GM21367 (cell line): ENCODE measurements around the gene OR14C36.
"Not testable (repeated sequence)": the region's sequence is repeated elsewhere in the genome, so short reads cannot be mapped to it uniquely, and the experiment has no call there.

ENCODE experiments used
- ATAC-seq: cut with Tn5 transposase; IDR thresholded peaks from one replicate; pipeline ENCODE4 v1.9.1; 2021; ENCODE audit not compliant: unreplicated experiment

The OR14C36 gene

GRCh38 chr1:248348475-248348874 is at the start of gene OR14C36:
TSS of gene OR14C36 (plus strand) at chr1:248348775. CDS start at chr1:248348775, 0 bp downstream.
- ATAC-seq: no peak

DNA sequence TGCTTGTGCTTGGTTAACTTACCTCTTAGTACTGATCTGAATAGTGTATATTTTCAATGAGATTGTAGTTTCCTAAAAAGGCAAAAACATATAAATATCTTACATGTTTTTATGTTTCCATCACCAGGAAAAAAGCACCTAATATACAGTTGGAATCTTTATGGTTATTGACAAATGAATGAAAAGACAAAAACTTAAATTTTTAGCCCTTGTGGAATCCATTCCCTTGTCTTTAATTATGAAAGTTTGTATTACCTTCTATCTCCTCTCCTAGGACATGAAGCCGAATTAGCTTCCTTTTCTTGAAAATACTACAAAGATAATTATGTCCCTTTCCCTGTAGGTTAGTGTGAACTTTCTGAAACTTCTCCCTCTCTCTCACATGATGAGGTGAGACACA is 45.3 kb upstream of the OR14C36 start, which contains the start of gene OR2T12:
Gene OR2T12 (minus strand): TSS at position 101 of the 400 bp plus-strand sequence. CDS start 7,846 bp downstream, outside the sequence.
- no peak for ATAC-seq

- ATAC-seq: not testable (repeated sequence)
Measured at GRCh38 chr1:248305672-248306071, 42.9 kb upstream of the OR14C36 start.

- ATAC-seq: no peak
Measured at GRCh38 chr1:248306103-248306502, 42.5 kb upstream of the OR14C36 start.

DNA sequence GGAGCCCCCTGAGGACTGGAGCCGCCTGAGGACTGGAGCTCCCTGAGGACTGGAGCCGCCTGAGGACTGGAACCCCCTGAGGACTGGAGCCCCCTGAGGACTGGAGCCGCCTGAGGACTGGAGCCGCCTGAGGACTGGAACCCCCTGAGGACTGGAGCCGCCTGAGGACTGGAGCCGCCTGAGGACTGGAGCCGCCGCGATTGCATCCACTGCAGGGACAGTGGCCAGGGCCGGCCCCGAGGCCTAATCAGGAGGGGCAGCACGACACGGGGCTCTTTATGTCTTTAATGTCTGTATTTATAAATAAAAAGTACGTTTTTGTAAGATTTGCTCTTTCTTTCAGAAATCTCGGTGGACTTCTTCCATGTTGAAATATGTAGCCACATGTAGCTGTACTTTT is 41.8 kb upstream of the OR14C36 start:
- ATAC-seq: not testable (repeated sequence)

GRCh38 chr1:248316796-248317195 is 31.8 kb upstream of the OR14C36 start:
- no peak for ATAC-seq

DNA sequence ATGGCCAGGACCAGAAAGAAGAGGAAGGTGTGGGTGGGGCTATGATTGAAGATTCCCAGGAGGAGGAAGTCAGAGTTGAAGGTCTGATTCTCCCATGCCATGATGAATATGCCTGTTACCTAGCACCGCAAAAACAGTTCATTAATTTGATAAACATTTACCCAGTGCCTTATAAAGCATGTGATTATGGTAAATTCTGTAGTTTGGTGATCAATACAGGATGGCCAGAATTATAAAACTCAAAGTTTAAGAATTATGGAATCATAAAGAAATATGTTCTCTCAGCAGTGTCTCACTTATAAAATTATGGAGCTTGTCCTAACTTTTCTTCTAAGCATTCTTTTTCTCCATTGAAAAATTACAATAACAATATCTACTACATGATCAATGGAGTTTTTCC is 24.1 kb upstream of the OR14C36 start, which contains the start of gene OR2M7:
Gene OR2M7 (minus strand): TSS at position 101 of the 400 bp plus-strand sequence. CDS start 0 bp downstream, at position 101.
- no peak for ATAC-seq

GRCh38 chr1:248343451-248343850 is 5.1 kb upstream of the OR14C36 start:
- no peak for ATAC-seq

DNA sequence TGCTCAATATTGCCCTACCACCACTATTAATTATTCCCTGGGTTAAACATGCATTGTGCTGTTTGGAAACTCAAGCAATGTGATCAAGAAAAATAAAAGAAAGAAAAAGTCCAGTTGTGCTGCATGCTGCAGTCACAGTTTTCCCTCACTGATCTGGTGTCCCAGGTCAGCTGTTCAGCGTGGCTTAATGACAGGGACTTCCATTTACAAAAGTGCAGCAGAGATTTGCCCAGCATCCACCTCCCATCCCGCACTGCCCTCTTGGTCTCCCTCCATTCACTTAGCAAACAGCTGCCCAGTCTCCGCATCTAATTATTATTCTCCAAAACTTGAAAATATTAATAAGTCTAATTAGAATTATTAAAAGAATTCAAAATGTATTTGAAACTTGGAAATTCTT is 10.8 kb downstream of the OR14C36 start:
- no peak for ATAC-seq

DNA sequence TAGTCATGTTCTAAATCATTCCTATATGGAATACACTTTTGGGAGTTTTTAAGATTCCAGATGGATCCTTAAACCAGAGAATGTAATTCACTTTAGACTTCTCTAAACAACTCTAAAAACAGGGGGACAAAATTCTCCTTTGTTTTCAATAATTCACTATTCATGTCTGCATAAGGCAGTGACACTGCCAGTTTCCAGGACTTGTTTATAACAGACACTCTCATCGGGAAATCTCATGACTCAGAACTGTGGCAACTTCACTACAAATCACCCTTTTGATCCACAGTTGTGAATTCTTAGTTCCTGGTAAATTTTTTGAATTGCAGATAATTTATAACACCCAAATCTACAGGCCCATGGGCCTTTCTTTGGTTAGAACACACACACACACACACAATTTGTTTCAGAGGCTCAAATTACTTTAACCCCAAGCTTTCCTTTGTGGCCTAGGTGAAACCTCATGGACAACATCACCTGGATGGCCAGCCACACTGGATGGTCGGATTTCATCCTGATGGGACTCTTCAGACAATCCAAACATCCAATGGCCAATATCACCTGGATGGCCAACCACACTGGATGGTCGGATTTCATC is 12.6 kb downstream of the OR14C36 start, which contains the start of gene OR2T4:
Gene OR2T4 (plus strand): TSS at position 545 of the 595 bp plus-strand sequence. CDS start 0 bp downstream, at position 545.
- ATAC-seq: no peak

GRCh38 chr1:248366609-248367008 is 18.0 kb downstream of the OR14C36 start:
- no peak for ATAC-seq

DNA sequence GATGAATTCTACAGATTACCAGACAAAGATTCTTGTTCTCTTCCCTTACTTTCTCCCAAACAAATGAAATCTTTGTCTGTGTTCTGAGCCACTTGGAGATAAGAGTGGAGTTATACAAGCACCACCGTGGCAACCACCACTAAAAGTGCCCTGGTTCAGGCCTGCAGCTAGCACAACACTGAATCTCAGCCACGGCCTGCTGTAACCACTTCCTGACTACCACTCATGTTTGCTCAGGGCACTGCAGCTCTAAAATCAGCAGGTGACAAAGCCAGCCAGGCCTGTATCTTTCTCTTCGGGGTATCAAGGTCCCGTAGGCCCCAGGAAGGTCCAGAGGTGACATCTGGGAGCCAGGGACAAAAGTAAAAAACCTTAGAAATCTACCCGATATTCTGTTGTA is 23.8 kb downstream of the OR14C36 start:
- ATAC-seq: no peak

DNA sequence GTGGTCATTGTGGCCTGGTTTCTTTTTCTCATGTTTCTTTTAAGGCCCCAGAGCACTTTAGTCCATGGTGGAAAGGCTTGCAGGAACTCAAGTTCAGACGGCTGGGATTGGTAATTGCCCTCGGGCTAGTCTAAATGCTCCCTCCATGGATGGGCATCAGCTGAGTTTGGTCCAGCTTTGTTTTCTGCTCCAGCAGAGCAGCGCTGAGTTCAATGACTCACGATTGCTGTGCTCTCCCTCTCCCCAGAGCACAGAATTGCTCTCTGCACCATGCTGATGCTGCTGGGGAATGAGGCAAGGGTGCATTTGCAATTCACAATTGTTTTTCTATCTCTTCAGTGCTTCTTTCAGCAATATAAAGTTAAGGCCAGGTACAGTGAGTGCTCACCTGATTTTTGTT is 25.2 kb downstream of the OR14C36 start:
- ATAC-seq: no peak

GRCh38 chr1:248375446-248375845 is 26.9 kb downstream of the OR14C36 start, which contains the start of gene OR2T6:
TSS of gene OR2T6 (plus strand) at chr1:248375746. CDS start at chr1:248387609, 11,863 bp downstream.
- no peak for ATAC-seq

DNA sequence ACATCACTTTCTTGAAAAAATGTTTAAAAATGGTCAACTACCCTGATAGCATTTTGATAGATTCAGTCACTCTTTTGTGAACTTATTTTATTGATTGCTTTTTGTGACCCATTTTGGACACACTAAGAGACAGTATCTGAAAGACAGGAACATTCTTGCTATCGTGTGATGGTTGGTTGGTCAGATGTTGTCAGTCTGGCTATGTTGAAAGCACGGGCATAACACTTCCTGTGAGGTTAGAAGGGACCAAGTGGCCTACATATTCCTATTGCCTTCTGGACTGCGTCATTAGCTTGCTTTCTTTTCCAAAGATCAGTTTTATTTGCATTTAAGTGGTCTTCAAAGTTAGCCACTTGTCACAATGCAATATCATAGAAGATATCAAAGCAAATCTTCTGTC is 28.3 kb downstream of the OR14C36 start:
- ATAC-seq: no peak

DNA sequence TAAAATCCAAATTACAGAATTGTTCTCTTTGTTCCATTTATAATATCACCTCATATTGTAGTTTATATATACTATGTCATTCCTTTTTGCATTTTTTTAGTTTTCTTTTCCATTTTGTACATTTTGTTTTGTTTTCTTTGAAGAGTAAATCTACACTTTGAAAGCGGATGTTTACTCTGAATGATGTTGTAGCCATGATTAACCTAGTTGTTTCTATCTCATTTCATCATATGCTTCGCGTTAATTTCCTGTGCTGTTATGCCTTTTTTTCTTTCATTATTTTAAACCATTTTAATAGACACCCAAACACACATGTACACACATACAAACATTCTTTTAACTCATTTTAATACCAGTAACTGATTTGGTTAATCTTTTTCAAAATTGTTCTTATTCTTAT is 32.3 kb downstream of the OR14C36 start:
- ATAC-seq: no peak

DNA sequence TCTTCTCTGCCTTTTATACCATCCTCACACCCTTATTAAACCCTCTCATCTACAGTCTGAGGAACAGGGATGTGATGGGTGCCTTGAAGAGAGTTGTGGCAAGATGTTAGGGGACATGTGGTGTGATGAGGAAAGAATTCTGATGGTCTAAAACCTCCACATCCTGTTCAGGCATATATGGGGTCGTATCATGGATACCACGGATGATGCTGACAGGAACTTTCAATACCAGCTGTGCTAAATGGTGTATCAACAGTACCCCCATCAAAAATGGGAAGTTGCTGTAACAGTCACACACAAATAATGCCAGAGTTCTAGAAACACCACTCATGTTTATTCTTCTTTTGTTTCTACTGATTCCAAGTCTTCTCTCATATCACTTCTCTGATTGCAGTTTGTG is 39.9 kb downstream of the OR14C36 start:
- ATAC-seq: no peak

DNA sequence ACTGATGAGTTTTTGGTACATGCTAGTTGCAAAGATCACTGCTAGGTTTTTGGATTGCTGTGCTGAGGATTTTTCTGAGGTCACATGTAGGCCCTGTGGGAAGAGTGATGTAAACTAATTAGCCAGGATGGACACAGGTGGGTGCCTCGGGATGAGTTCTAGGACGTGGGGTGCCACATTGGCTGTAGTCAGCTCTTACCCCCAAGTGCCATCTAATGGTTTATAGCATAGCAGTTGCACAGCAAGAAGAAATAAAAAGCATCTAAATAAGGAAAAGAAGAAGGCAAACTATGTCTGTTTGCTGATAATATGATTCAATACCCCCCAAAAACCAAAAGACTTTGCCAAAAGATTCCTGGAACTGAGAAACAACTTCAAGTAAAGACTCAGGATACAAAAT is 44.5 kb downstream of the OR14C36 start:
- ATAC-seq: no peak
